Measurements from ENCODE around the gene SRCIN1. TPM values are rescaled to one million over a fixed set of nuclear protein-coding genes. Genes with fewer than 3 reads are reported as not detected.

The SRCIN1 gene
- polyA plus RNA-seq, 5 donors: 5.8 to 10.8 (median 8.8) TPM

GRCh38 chr17:38583176-38583575 lies 22.6 kb downstream of the SRCIN1 start:
- DNase-seq: no peak

- DNase-seq: no peak
Measured at GRCh38 chr17:38582069-38582468, 23.7 kb downstream of the SRCIN1 start.

- no peak for DNase-seq
Measured at GRCh38 chr17:38579934-38580333, 25.8 kb downstream of the SRCIN1 start.

GRCh38 chr17:38579083-38579480 lies 26.7 kb downstream of the SRCIN1 start:
- no peak for DNase-seq

GRCh38 chr17:38578229-38579082 lies 27.3 kb downstream of the SRCIN1 start:
- DNase-seq: no peak

GRCh38 chr17:38577645-38578173 lies 28.0 kb downstream of the SRCIN1 start:
- no peak for DNase-seq

- no peak for DNase-seq
Measured at GRCh38 chr17:38577244-38577643, 28.5 kb downstream of the SRCIN1 start.

GRCh38 chr17:38575781-38576180 lies 30.0 kb downstream of the SRCIN1 start:
- DNase-seq: no peak

- DNase-seq: no peak
Measured at GRCh38 chr17:38574712-38575111, 31.0 kb downstream of the SRCIN1 start.

- peak in 1 of 2 donors; percentile 32 for DNase-seq
Measured at GRCh38 chr17:38572669-38573365, 32.9 kb downstream of the SRCIN1 start.

GRCh38 chr17:38571833-38572668 lies 33.7 kb downstream of the SRCIN1 start:
- DNase-seq: no peak

- no peak for DNase-seq
Measured at GRCh38 chr17:38569701-38570512, 35.8 kb downstream of the SRCIN1 start.

GRCh38 chr17:38568845-38569510 lies 36.8 kb downstream of the SRCIN1 start:
- no peak for DNase-seq

GRCh38 chr17:38568274-38568673 lies 37.5 kb downstream of the SRCIN1 start:
- no peak for DNase-seq

- DNase-seq: no peak
Measured at GRCh38 chr17:38567350-38567749, 38.4 kb downstream of the SRCIN1 start.

GRCh38 chr17:38566666-38567031 lies 39.1 kb downstream of the SRCIN1 start:
- no peak for DNase-seq

GRCh38 chr17:38565853-38566665 lies 39.7 kb downstream of the SRCIN1 start:
- no peak for DNase-seq

GRCh38 chr17:38564869-38565268 lies 40.9 kb downstream of the SRCIN1 start:
- DNase-seq: no peak

GRCh38 chr17:38564254-38564837 lies 41.4 kb downstream of the SRCIN1 start:
- DNase-seq: no peak

All from right lung (tissue), 5 donors.